ENCODE results near the gene MTFR1L. TPM values are rescaled to one million over a fixed set of nuclear protein-coding genes. Genes with fewer than 3 reads are reported as not detected.

The MTFR1L gene
- total and polyA plus RNA-seq, 9 of the 15 experiments (the other 6 are each of a cell fraction or from before 2014, with no cell fraction given) = 41.4 to 98.5 (median 53.7) TPM

- no peak for TF ChIP-seq SPI1 (IDR thresholded peaks at IDR 0.05; ENCODE audit: borderline replicate concordance, low read depth, low read length)
- no peak for TF ChIP-seq ARID2 (IDR thresholded peaks at IDR 0.05)
- no peak for TF ChIP-seq ZNF398 (CRISPR knock-in tag; IDR thresholded peaks at IDR 0.05)
- TF ChIP-seq MAFG (tag; conservative IDR thresholded peaks at IDR 0.05) = peak; percentile 51; the same call in 1 of the 2 replicates
- no peak for TF ChIP-seq PML (IDR thresholded peaks at IDR 0.05; ENCODE audit: low read length)
- TF ChIP-seq ZNF354B (CRISPR knock-in tag; IDR thresholded peaks at IDR 0.05) = no peak
- TF ChIP-seq ZFP36 (IDR thresholded peaks at IDR 0.05; ENCODE audit: low read depth, low read length, partially characterized antibody) = no peak
- no peak for TF ChIP-seq BRF1 (IDR thresholded peaks at IDR 0.05; ENCODE audit: borderline replicate concordance, extremely low read depth, insufficient read length)
- no peak for TF ChIP-seq SMAD3 (CRISPR knock-in tag; conservative IDR thresholded peaks at IDR 0.05)
- no peak for TF ChIP-seq CEBPB (tag; IDR thresholded peaks at IDR 0.05)
- no peak for TF ChIP-seq RNF2 (IDR thresholded peaks at IDR 0.05)
- TF ChIP-seq NFE2 (IDR thresholded peaks at IDR 0.05; ENCODE audit: low read depth) = 0 out of 2 replicates have a peak, but pooled peaks have one; percentile 12
- TF ChIP-seq ZNF280A (IDR thresholded peaks at IDR 0.05; ENCODE audit: low read depth, partially characterized antibody) = no peak
- no peak for TF ChIP-seq PHF21A (IDR thresholded peaks at IDR 0.05; ENCODE audit: borderline replicate concordance, low read depth)
- no peak for TF ChIP-seq PRPF4 (IDR thresholded peaks at IDR 0.05; ENCODE audit: insufficient read depth, low read depth, low read length, poor library complexity, severe bottlenecking)
Observed at GRCh38 chr1:25843483-25843882, 23.7 kb downstream of the MTFR1L start (continued).
